Body of pancreas (tissue), 4 donors: ENCODE data around the gene BNIP1.

ENCODE experiments used
- POLR2A ChIP-seq, 3 donors: fragments of 450-650 bp; IDR thresholded peaks; one replicate each; pipeline ENCODE4 v1.6.1; 2016; ENCODE audit warnings: antibody characterized with exemption in 3 of 3, mild to moderate bottlenecking in 2 of 3
- TF ChIP-seq, protein P1 (sequence below), 7 experiments: fragments of 450-650 bp in 4 of 7; fragments of 200-600 bp in 3 of 7; sonication (generic) in 3 of 7; IDR thresholded peaks; one replicate each; pipeline ENCODE4 v1.5.1; 2016 to 2019; ENCODE audit warnings: antibody characterized with exemption in 7 of 7

- TF ChIP-seq, protein P1, sequence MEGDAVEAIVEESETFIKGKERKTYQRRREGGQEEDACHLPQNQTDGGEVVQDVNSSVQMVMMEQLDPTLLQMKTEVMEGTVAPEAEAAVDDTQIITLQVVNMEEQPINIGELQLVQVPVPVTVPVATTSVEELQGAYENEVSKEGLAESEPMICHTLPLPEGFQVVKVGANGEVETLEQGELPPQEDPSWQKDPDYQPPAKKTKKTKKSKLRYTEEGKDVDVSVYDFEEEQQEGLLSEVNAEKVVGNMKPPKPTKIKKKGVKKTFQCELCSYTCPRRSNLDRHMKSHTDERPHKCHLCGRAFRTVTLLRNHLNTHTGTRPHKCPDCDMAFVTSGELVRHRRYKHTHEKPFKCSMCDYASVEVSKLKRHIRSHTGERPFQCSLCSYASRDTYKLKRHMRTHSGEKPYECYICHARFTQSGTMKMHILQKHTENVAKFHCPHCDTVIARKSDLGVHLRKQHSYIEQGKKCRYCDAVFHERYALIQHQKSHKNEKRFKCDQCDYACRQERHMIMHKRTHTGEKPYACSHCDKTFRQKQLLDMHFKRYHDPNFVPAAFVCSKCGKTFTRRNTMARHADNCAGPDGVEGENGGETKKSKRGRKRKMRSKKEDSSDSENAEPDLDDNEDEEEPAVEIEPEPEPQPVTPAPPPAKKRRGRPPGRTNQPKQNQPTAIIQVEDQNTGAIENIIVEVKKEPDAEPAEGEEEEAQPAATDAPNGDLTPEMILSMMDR (IDR thresholded peaks at IDR 0.05), result no peak
- no peak for TF ChIP-seq POLR2A (IDR thresholded peaks at IDR 0.05)
Observed at GRCh38 chr5:173208296-173208695, 64.0 kb downstream of the BNIP1 start.
